DOHH2 (cell line): ENCODE results near the gene DDA1.

ENCODE experiments used
- H3F3A ChIP-seq: fragments of 200-600 bp; sonication (generic), shearing (Covaris generic); 2 replicates; pipeline ENCODE4 v1.6.0; 2016; ENCODE audit warnings: antibody characterized with exemption, mild to moderate bottlenecking; ENCODE audit not compliant: control insufficient read depth, insufficient read depth
- H3K27ac ChIP-seq: fragments of 200-600 bp; sonication (generic); 2 replicates; pipeline ENCODE4 v1.5.1; 2014; ENCODE audit warnings: low read depth, mild to moderate bottlenecking, low read length, moderate library complexity
- H3K27me3 ChIP-seq: fragments of 200-600 bp; sonication (generic); 2 replicates; pipeline ENCODE4 v1.6.1; 2014; ENCODE audit warnings: mild to moderate bottlenecking, low read length, mixed read lengths; ENCODE audit not compliant: control insufficient read depth
- H3K36me3 ChIP-seq: fragments of 200-600 bp; sonication (generic); 2 replicates; pipeline ENCODE4 v1.6.1; 2014; ENCODE audit warnings: mild to moderate bottlenecking, low read length, moderate library complexity, mixed read lengths; ENCODE audit not compliant: control insufficient read depth
- H3K4me1 ChIP-seq: fragments of 200-600 bp; sonication (generic); 2 replicates; pipeline ENCODE4 v1.6.1; 2014; ENCODE audit warnings: mild to moderate bottlenecking, low read length, mixed read lengths; ENCODE audit not compliant: control insufficient read depth
- H3K4me2 ChIP-seq: fragments of 200-600 bp; sonication (generic); 2 replicates; pipeline ENCODE4 v1.6.0; 2014; ENCODE audit warnings: mild to moderate bottlenecking, low read length, moderate library complexity
- H3K4me3 ChIP-seq: fragments of 200-600 bp; sonication (generic); 2 replicates; pipeline ENCODE4 v1.5.1; 2014; ENCODE audit warnings: mild to moderate bottlenecking, low read length, mixed read lengths
- H3K79me2 ChIP-seq: fragments of 200-600 bp; sonication (generic); 2 replicates; pipeline ENCODE4 v1.6.1; 2014; ENCODE audit warnings: mild to moderate bottlenecking, low read length, mixed read lengths; ENCODE audit not compliant: control insufficient read depth
- H3K9me2 ChIP-seq: fragments of 200-600 bp; sonication (generic); replicated peaks from 2 replicates; pipeline ENCODE4 v1.6.1; 2014; ENCODE audit warnings: mild to moderate bottlenecking, low read length, mixed read lengths; ENCODE audit not compliant: control insufficient read depth
- H3K9me3 ChIP-seq: fragments of 200-600 bp; sonication (generic); 2 replicates; pipeline ENCODE4 v1.6.1; 2014; ENCODE audit warnings: antibody characterized with exemption, low read length, mixed read lengths; ENCODE audit not compliant: control insufficient read depth, insufficient read depth
- H4K20me1 ChIP-seq: fragments of 200-600 bp; sonication (generic); 2 replicates; pipeline ENCODE4 v1.6.0; 2014; ENCODE audit warnings: low read depth, mild to moderate bottlenecking, antibody characterized with exemption, low read length, moderate library complexity; ENCODE audit not compliant: control insufficient read depth, insufficient read depth
- EZH2phosphoT487 ChIP-seq: fragments of 200-600 bp; sonication (generic); IDR thresholded peaks from 2 replicates; pipeline ENCODE4 v1.6.1; 2017; ENCODE audit warnings: borderline replicate concordance, mild to moderate bottlenecking, antibody characterized with exemption, low read length, moderate library complexity, mixed read lengths
- TF ChIP-seq, protein P1 (sequence below): fragments of 200-600 bp; sonication (generic); IDR thresholded peaks from one replicate; pipeline ENCODE4 v1.5.1; 2014; ENCODE audit warnings: antibody characterized with exemption, mild to moderate bottlenecking, low read depth, low read length; ENCODE audit not compliant: poor library complexity, severe bottlenecking

Gene DDA1

DNA sequence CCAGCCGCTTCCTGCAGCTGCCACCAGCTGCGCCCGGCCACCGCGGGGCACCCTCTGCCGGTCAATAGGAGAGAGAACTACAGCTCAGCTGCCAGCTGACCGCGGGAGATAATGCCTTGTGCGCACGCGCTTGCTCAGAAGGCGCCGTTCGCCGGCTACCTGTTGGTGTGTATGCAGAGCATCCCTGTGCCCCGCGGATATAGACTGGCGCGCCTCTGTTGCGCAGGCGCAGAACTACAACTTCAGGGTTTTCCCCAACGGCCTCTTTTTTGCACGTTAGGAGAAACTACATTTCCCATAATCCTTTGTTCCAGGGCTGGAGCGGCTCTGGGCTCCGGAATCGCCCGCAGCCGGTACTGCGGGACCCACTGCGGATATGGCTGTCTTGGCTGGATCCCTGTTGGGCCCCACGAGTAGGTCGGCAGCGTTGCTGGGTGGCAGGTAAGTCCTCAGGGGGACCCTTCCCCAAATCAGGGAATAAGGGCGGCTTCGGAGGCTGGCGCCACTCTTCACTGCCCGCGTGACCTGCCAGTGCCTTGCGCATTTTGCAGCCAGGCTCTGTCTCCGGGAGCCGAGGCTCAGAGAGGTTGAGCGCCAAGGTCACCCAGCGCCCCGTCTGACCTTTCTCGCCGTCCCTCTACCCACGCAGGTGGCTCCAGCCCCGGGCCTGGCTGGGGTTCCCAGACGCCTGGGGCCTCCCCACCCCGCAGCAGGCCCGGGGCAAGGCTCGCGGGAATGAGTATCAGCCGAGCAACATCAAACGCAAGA is 3.7 kb upstream of the DDA1 start, which contains the start of gene MRPL34:
Gene MRPL34, plus strand, starts transcription at position 356 of the 768 bp plus-strand sequence. Its CDS starts 21 bp downstream, at position 377.
- peaks cover 49% of the 10 kb centered on the region for H3K4me1 ChIP-seq

DNA sequence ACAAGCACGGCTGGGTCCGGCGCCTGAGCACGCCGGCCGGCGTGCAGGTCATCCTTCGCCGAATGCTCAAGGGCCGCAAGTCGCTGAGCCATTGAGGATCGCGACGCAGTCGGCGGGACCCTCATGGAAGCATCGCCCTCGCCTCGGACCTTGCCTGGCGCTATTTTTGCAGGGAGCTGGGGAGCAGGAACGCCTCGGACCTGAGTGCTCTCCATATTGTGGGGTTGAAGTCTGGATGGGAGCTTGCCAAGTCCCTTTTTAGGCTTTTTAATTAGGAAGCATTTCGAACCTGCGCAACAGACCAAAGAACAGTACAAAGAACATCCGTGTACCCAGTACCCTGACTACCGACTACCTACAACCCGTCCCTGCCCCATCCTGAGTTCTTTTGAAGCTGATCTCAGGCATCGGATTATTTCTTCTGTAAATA is 3.1 kb upstream of the DDA1 start:
- Histone ChIP-seq H3K27ac (peak overlapping the region; percentile 72), H3K79me2 (peaks cover 41% of the 10 kb centered on the region), H3K4me3 (peak overlapping the region; percentile 89), H3F3A (peaks cover 6% of the 10 kb centered on the region), H3K27me3 (no peaks in the 10 kb centered on the region), H3K4me2 (peak overlapping the region; percentile 86), H4K20me1 (peaks cover 9% of the 10 kb centered on the region; the same call in 1 of the 2 replicates), H3K4me1 (peaks cover 52% of the 10 kb centered on the region), H3K9me3 (no peaks in the 10 kb centered on the region), H3K36me3 (peaks cover 19% of the 10 kb centered on the region), H3K9me2 (no peaks in the 10 kb centered on the region)
- TF ChIP-seq, protein P1, sequence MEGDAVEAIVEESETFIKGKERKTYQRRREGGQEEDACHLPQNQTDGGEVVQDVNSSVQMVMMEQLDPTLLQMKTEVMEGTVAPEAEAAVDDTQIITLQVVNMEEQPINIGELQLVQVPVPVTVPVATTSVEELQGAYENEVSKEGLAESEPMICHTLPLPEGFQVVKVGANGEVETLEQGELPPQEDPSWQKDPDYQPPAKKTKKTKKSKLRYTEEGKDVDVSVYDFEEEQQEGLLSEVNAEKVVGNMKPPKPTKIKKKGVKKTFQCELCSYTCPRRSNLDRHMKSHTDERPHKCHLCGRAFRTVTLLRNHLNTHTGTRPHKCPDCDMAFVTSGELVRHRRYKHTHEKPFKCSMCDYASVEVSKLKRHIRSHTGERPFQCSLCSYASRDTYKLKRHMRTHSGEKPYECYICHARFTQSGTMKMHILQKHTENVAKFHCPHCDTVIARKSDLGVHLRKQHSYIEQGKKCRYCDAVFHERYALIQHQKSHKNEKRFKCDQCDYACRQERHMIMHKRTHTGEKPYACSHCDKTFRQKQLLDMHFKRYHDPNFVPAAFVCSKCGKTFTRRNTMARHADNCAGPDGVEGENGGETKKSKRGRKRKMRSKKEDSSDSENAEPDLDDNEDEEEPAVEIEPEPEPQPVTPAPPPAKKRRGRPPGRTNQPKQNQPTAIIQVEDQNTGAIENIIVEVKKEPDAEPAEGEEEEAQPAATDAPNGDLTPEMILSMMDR: no peak
- no peak for TF ChIP-seq EZH2phosphoT487

More for the DNA sequence above, 3.7 kb upstream of the DDA1 start, which contains the start of gene MRPL34:
- peaks cover 35% of the 10 kb centered on the region for H3K79me2 ChIP-seq
- peaks cover 19% of the 10 kb centered on the region for H3K36me3 ChIP-seq
- peak within 1 kb of the TSS; percentile 89 for H3K4me3 ChIP-seq
- TF ChIP-seq, protein P1: peak; percentile 78
- TF ChIP-seq EZH2phosphoT487: no peak
- H3K27ac ChIP-seq: peak within 1 kb of the TSS; percentile 72
- peaks cover 8% of the 10 kb centered on the region; the same call in 1 of the 2 replicates for H4K20me1 ChIP-seq
- H3K9me3 ChIP-seq: no peaks in the 10 kb centered on the region
- peaks cover 6% of the 10 kb centered on the region for H3F3A ChIP-seq
- no peaks in the 10 kb centered on the region for H3K9me2 ChIP-seq
- H3K4me2 ChIP-seq: peak within 1 kb of the TSS; percentile 86
- H3K27me3 ChIP-seq: no peaks in the 10 kb centered on the region

DNA sequence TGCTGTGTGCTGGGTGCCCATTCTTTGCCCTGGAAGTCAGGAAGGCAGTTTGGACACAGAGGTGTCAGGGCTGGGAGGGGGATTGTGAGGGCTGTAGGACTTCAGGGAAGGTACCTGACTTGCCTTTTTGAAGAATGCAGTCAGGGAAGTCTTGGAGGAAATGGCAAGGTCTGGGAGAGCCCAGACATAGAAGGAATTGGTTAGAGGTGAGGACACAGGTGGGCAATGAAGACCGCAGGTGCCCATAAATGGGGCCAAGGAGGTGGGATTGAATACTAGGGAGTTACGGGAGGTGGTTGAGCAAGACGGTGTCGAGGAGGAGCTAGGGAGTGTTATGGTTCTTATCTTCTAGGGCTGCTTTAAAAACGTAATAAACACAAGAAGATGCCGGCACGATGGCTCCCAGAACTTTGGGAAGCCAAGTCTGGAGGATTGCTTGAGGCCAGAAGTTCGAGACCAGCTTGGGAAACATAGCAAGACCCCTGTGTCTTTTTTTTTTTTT is 1.4 kb upstream of the DDA1 start:
- no peaks in the 10 kb centered on the region for H3K9me2 ChIP-seq
- no peak overlapping the region for H3K4me3 ChIP-seq
- H3K27me3 ChIP-seq: no peaks in the 10 kb centered on the region
- H3K4me1 ChIP-seq: peaks cover 41% of the 10 kb centered on the region
- H3K79me2 ChIP-seq: peaks cover 58% of the 10 kb centered on the region
- H3K9me3 ChIP-seq: no peaks in the 10 kb centered on the region
- no peak for TF ChIP-seq EZH2phosphoT487
- TF ChIP-seq, protein P1: no peak
- peak overlapping the region; percentile 86; the same call in 1 of the 2 replicates for H3K4me2 ChIP-seq
- H3K27ac ChIP-seq: no peak overlapping the region
- peaks cover 30% of the 10 kb centered on the region for H3K36me3 ChIP-seq
- peaks cover 6% of the 10 kb centered on the region for H3F3A ChIP-seq
- H4K20me1 ChIP-seq: peaks cover 9% of the 10 kb centered on the region; the same call in 1 of the 2 replicates
